K562 (cell line): Measurements from ENCODE around the gene RARG. TPM values are rescaled to one million over a fixed set of nuclear protein-coding genes. Genes with fewer than 3 reads are reported as not detected.

ENCODE experiments used
- BHLHE40 ChIP-seq: IDR thresholded peaks from 2 replicates; pipeline ENCODE4 v1.6.1; 2011; ENCODE audit warnings: low read length, improper control_type of control experiment
- GABPB2 ChIP-seq: fragments of 250-450 bp; sonication (Bioruptor Pico); conservative IDR thresholded peaks from 2 replicates; pipeline ENCODE4 v1.5.1; 2021; ENCODE audit warnings: mild to moderate bottlenecking
- L3MBTL2 ChIP-seq: fragments of 450-650 bp; IDR thresholded peaks from 2 replicates; pipeline ENCODE4 v1.6.1; 2016; ENCODE audit warnings: mild to moderate bottlenecking, moderate library complexity
- MYNN ChIP-seq, 2 experiments: sonication (generic); formaldehyde crosslinking in 1 of 2; IDR thresholded peaks; 2 replicates each; pipeline versions ENCODE4 v1.5.0 to v1.6.1; 2016 to 2020; ENCODE audit warnings: antibody characterized with exemption in 1 of 2, missing genetic modification reagents in 1 of 2
- POLR2G ChIP-seq: fragments of 200-400 bp; formaldehyde crosslinking; IDR thresholded peaks from 2 replicates; pipeline ENCODE4 v1.6.1; 2017; ENCODE audit warnings: low read depth, mild to moderate bottlenecking, antibody characterized with exemption, low read length, moderate library complexity
- RAD21 ChIP-seq, 2 experiments: fragments of 250-450 bp in 1 of 2; fragments of 450-650 bp in 1 of 2; sonication (Bioruptor Pico) in 1 of 2; formaldehyde crosslinking in 1 of 2; IDR thresholded peaks in 1 of 2; conservative IDR thresholded peaks in 1 of 2; 2 replicates each; pipeline versions ENCODE4 v1.4.0 to v1.8.0; 2020 to 2022; ENCODE audit warnings: mild to moderate bottlenecking in 2 of 2, moderate library complexity in 1 of 2
- YBX1 ChIP-seq: fragments of 450-650 bp; IDR thresholded peaks from 2 replicates; pipeline ENCODE4 v1.7.1; 2016; ENCODE audit warnings: mild to moderate bottlenecking
- ZNF143 ChIP-seq: sonication (generic); formaldehyde crosslinking; IDR thresholded peaks from 2 replicates; pipeline ENCODE4 v1.9.0; 2022; ENCODE audit warnings: mild to moderate bottlenecking, missing genetic modification reagents
- ZNF589 ChIP-seq: fragments of 200-800 bp; sonication (Bioruptor generic); IDR thresholded peaks from 2 replicates; pipeline ENCODE4 v1.6.1; 2016; ENCODE audit warnings: low read depth, missing genetic modification characterization, missing compliant biosample characterization
- polyA plus RNA-seq, 8 experiments: library from polyadenylated mRNA; depleted of rRNA in 4 of 8; stranded (reverse) in 5 of 8; unstranded in 3 of 8; fragments of >200 nt; fragmentation: Nextera tagmentation in 2 of 8; fragmentation: Illumina TruSeq in 1 of 8; extraction: Ambion mirVana in 2 of 8; extraction: Trizol in 1 of 8; gene quantifications; 2 replicates each; pipeline versions ENCODE4 v1.2.1 to v1.2.3, GENCODE V29; 2011 to 2014; ENCODE audit warnings: inconsistent platforms in 1 of 8, missing spikeins in 1 of 8
- total RNA-seq, 7 experiments: library from RNA; depleted of rRNA in 6 of 7; stranded (reverse); fragments of >200 nt in 6 of 7; fragmentation: Illumina TruSeq in 2 of 7; extraction: Trizol in 2 of 7; gene quantifications; 2 replicates each; pipeline versions ENCODE4 v1.2.1 to v1.2.3, GENCODE V29; 2011 to 2021; ENCODE audit warnings: low replicate concordance in 1 of 7
- TF ChIP-seq, protein P1 (sequence below): fragments of 250-450 bp; sonication (Bioruptor Pico); IDR thresholded peaks from 2 replicates; pipeline ENCODE4 v1.4.0; 2020; ENCODE audit warnings: mild to moderate bottlenecking, moderate library complexity
- TF ChIP-seq, protein P2 (sequence below): fragments of 450-650 bp; IDR thresholded peaks from 2 replicates; pipeline ENCODE4 v1.6.1; 2016; ENCODE audit warnings: borderline replicate concordance
- TF ChIP-seq, protein P3 (sequence below): fragments of 450-650 bp; IDR thresholded peaks from 2 replicates; pipeline ENCODE4 v1.6.1; 2016

The RARG gene
- total and polyA plus RNA-seq, 9 of the 15 experiments (the other 6 are each of a cell fraction or from before 2014, with no cell fraction given) = 0.18 to 7.6 (median 3.8) TPM

DNA sequence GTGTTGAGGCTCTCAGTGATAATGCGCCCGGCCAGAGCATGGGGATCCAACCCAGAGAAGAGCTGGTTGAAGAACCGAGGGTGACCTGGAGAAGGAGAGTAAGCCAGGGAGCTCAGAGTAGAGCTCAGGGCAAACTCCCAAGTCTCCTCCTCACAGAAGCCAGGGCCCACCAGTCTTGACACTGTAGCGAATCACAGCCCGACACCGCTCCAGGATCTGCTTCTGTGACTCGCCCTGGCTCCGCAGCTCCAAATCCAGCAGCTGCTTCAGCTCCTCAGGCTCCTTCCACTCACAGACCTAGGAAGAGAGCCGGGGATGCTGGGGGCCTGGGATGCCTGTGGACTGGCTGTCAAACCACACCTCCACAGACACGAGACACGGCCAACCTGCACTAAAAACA lies 59.7 kb downstream of the RARG start (continued):
- TF ChIP-seq, protein P1, sequence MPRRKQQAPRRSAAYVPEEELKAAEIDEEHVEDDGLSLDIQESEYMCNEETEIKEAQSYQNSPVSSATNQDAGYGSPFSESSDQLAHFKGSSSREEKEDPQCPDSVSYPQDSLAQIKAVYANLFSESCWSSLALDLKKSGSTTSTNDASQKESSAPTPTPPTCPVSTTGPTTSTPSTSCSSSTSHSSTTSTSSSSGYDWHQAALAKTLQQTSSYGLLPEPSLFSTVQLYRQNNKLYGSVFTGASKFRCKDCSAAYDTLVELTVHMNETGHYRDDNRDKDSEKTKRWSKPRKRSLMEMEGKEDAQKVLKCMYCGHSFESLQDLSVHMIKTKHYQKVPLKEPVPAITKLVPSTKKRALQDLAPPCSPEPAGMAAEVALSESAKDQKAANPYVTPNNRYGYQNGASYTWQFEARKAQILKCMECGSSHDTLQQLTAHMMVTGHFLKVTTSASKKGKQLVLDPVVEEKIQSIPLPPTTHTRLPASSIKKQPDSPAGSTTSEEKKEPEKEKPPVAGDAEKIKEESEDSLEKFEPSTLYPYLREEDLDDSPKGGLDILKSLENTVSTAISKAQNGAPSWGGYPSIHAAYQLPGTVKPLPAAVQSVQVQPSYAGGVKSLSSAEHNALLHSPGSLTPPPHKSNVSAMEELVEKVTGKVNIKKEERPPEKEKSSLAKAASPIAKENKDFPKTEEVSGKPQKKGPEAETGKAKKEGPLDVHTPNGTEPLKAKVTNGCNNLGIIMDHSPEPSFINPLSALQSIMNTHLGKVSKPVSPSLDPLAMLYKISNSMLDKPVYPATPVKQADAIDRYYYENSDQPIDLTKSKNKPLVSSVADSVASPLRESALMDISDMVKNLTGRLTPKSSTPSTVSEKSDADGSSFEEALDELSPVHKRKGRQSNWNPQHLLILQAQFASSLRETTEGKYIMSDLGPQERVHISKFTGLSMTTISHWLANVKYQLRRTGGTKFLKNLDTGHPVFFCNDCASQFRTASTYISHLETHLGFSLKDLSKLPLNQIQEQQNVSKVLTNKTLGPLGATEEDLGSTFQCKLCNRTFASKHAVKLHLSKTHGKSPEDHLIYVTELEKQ (CRISPR knock-in tag) = no peak
- TF ChIP-seq ZNF589 (no peak), ZNF143 (CRISPR knock-in tag) (no peak), MYNN (IDR thresholded peaks at IDR 0.05) (no peak), MYNN (CRISPR knock-in tag; IDR thresholded peaks at IDR 0.05) (no peak), YBX1 (no peak), RAD21 (CRISPR knock-in tag; conservative IDR thresholded peaks at IDR 0.05 in 1 of 2, IDR thresholded peaks at IDR 0.05 in 1 of 2) (no peak), L3MBTL2 (no peak), GABPB2 (CRISPR knock-in tag) (no peak), BHLHE40 (no peak), POLR2G (no peak)
- TF ChIP-seq, protein P2, sequence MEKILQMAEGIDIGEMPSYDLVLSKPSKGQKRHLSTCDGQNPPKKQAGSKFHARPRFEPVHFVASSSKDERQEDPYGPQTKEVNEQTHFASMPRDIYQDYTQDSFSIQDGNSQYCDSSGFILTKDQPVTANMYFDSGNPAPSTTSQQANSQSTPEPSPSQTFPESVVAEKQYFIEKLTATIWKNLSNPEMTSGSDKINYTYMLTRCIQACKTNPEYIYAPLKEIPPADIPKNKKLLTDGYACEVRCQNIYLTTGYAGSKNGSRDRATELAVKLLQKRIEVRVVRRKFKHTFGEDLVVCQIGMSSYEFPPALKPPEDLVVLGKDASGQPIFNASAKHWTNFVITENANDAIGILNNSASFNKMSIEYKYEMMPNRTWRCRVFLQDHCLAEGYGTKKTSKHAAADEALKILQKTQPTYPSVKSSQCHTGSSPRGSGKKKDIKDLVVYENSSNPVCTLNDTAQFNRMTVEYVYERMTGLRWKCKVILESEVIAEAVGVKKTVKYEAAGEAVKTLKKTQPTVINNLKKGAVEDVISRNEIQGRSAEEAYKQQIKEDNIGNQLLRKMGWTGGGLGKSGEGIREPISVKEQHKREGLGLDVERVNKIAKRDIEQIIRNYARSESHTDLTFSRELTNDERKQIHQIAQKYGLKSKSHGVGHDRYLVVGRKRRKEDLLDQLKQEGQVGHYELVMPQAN = no peak
- TF ChIP-seq, protein P3, sequence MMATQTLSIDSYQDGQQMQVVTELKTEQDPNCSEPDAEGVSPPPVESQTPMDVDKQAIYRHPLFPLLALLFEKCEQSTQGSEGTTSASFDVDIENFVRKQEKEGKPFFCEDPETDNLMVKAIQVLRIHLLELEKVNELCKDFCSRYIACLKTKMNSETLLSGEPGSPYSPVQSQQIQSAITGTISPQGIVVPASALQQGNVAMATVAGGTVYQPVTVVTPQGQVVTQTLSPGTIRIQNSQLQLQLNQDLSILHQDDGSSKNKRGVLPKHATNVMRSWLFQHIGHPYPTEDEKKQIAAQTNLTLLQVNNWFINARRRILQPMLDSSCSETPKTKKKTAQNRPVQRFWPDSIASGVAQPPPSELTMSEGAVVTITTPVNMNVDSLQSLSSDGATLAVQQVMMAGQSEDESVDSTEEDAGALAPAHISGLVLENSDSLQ = no peak
